GM12801 (cell line): ENCODE results near the gene RNF14.

Source experiments
- TF ChIP-seq, protein P1 (sequence below): IDR thresholded peaks from one replicate; pipeline ENCODE4 v1.5.1; 2011; ENCODE audit warnings: control low read depth; ENCODE audit not compliant: insufficient read length; ENCODE audit errors: extremely low read depth

The RNF14 gene

GRCh38 chr5:141992349-141992963, 23.6 kb downstream of the RNF14 start:
- TF ChIP-seq, protein P1, sequence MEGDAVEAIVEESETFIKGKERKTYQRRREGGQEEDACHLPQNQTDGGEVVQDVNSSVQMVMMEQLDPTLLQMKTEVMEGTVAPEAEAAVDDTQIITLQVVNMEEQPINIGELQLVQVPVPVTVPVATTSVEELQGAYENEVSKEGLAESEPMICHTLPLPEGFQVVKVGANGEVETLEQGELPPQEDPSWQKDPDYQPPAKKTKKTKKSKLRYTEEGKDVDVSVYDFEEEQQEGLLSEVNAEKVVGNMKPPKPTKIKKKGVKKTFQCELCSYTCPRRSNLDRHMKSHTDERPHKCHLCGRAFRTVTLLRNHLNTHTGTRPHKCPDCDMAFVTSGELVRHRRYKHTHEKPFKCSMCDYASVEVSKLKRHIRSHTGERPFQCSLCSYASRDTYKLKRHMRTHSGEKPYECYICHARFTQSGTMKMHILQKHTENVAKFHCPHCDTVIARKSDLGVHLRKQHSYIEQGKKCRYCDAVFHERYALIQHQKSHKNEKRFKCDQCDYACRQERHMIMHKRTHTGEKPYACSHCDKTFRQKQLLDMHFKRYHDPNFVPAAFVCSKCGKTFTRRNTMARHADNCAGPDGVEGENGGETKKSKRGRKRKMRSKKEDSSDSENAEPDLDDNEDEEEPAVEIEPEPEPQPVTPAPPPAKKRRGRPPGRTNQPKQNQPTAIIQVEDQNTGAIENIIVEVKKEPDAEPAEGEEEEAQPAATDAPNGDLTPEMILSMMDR: no peak

GRCh38 chr5:141994511-141995136, 25.7 kb downstream of the RNF14 start:
- TF ChIP-seq, protein P1: no peak

GRCh38 chr5:141995656-141996055, 26.8 kb downstream of the RNF14 start:
- TF ChIP-seq, protein P1: no peak

DNA sequence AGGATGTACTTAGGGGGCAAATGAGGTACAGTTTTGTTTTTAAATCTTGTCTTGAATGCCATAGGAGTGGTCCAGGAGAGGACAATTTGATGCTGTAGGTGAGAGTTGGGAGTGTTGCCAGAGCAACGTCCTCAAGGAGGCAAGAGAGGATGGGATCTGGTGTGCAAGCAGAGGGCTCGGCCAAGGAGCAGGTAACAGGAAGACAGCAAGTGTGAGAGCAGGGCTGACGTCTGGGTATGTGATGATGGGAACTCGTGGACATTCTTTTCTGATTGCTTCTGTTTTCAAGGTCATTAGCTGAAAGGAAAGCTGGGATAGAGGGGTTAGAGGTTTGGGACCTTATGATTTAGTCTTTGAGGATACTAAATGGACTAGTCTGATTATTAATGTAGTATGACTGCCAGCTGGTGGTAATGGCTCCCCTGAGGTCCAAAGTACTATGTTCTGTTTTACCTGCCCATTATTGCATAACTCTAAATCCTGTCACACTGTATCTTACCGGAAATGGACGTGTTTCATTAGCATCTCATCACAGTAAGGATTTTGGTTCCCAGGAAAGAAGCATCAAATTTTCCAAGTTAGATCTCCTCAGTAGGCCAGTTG, 28.6 kb downstream of the RNF14 start:
- TF ChIP-seq, protein P1: no peak

DNA sequence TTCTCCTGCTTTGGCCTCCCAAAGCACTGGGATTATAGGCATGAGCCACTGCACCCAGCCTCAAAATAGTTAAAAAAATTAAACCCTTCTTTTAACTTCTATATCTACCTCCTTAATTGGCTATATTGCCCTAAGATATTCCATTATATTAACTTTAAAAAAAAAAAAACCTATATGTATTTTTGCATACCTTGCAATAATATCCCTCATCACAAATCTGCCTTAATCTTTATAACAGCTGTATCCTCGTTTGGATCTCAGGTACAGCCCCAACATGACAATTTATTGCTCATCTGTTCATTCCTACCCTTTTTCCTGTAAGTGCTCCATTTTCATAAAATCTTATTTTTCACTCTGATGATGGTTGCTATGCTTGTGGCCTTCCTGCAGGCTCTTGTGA, 31.3 kb downstream of the RNF14 start:
- TF ChIP-seq, protein P1: no peak

DNA sequence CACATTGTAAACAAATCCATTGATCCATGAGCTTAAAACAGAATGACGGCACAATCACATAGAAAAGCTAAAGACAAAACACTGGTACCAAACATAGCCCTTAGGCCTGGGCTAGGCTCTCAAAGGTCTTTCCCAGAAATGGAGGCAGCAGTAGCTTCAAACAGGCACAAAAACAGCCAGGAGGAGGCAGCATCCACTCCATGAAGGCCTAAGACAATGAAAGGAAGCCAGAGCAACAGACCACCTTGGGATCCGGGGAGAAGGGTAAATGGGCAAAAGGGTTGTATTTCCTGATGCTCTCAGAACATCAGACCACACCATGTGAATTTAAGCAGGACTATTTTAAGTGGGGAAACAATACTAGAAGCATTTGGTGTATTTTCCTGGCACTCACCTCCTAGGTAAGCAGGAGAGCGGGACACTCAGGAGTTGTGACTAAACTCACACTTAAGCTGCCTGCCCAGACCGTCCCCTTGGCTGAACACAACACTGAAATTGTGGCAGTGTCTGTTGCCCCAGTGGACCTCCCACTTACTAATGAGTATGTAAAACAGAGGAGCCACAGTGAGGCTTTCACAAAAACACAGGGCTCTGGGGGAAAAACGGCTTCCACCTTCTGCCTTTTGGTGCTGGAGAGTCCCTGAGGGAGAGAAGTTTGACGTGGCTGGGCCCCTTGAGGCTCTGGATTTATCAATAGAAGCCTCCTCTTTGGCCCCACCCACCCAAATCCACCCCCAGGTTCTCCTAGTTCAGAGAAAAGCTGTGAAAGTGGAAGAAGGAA, 32.0 kb downstream of the RNF14 start:
- TF ChIP-seq, protein P1: no peak

DNA sequence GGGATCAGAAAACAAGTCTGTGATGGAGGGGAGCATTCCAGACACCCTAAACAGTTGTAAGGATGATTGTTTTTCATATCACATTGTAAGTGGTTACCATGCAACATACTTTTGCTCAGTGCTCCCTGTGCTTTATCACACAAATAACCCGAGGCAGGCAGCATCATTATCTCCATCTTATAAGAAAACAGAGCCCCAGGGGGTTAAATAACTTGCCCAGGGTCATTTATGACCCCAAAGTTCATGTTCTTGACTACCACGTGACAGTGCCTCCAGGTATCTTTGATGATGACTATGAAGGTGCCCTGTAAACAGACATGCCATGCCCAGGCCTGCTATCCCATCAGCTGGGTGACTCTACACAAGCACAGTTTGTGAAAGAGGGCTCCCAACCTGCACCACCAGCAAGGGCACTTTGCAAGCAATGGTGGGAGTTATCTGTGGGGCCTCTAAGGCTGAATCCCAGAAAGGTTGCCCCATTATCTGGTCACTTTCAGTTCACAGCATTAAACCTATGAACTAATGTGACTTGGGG, 34.4 kb downstream of the RNF14 start:
- TF ChIP-seq, protein P1: no peak
